ENCODE measurements around the gene ARID3B. TPM values are rescaled to one million over a fixed set of nuclear protein-coding genes. Genes with fewer than 3 reads are reported as not detected.

The ARID3B gene
- total RNA-seq, 1 experiment from 2014 or later = 101 TPM

GRCh38 chr15:74622758-74623157 lies 81.7 kb downstream of the ARID3B start:
- no peaks in the 10 kb centered on the region for H3K9me3 ChIP-seq (ENCODE audit: control insufficient read depth, low read depth, low read length)
- H3K23ac ChIP-seq (ENCODE audit: insufficient read length, low read depth, low read length) = no peak overlapping the region
- Mint-ChIP-seq H3K9me3 (no peaks in the 10 kb centered on the region), H3K36me3 (ENCODE audit: insufficient read depth in 1 of 3, low read depth in 3 of 3) (peaks cover 53 to 85% (median 83%) of the 10 kb centered on the region in 3 experiments; a peak in 6 of 7 replicates), H3K4me1 (peaks cover 9 to 15% of the 10 kb centered on the region in 2 experiments), H3K27ac (no peak overlapping the region), H3K27me3 (ENCODE audit: low read depth) (no peaks in the 10 kb centered on the region; the same call in 1 of the 2 replicates), H3K4me3 (no peak overlapping the region)
- TF ChIP-seq CTCF (conservative IDR thresholded peaks at IDR 0.05) = no peak
- no peaks in the 10 kb centered on the region for H4K20me1 ChIP-seq (ENCODE audit: control insufficient read depth, insufficient read depth, insufficient read length)
- no peak overlapping the region for H3K4ac ChIP-seq (ENCODE audit: low read depth, low read length)
- H2BK15ac ChIP-seq (ENCODE audit: low read depth, low read length) = no peak overlapping the region
- no peak overlapping the region for H3K9ac ChIP-seq (ENCODE audit: extremely low read depth, insufficient read length, low read length)
- no peak overlapping the region for H3K18ac ChIP-seq (ENCODE audit: insufficient read length, low read depth, low read length)
- no peak overlapping the region for H2BK120ac ChIP-seq (ENCODE audit: low read depth, low read length, poor library complexity, severe bottlenecking)
- H3K23me2 ChIP-seq (ENCODE audit: insufficient read length, low read depth, low read length, poor library complexity, severe bottlenecking) = no peaks in the 10 kb centered on the region
- no peak overlapping the region for H3K27ac ChIP-seq (ENCODE audit: insufficient read length, low read depth, low read length)
- H2BK12ac ChIP-seq (ENCODE audit: insufficient read length, low read depth, low read length) = no peak overlapping the region
- peaks cover 5% of the 10 kb centered on the region for H3K79me1 ChIP-seq (ENCODE audit: insufficient read depth, low read depth, low read length, poor library complexity, severe bottlenecking)
- no peak overlapping the region for H3K14ac ChIP-seq (ENCODE audit: insufficient read depth, low read length)
- no peak overlapping the region for H4K91ac ChIP-seq (ENCODE audit: insufficient read length, low read depth, low read length)
- no peak overlapping the region for H4K5ac ChIP-seq (ENCODE audit: insufficient read length, low read depth, low read length)
- no peak overlapping the region for H2BK20ac ChIP-seq (ENCODE audit: low read depth, low read length, poor library complexity, severe bottlenecking)
- no peak for DNase-seq
- no peak overlapping the region for H2AK5ac ChIP-seq (ENCODE audit: insufficient read length, low read length)
- no peak overlapping the region for H3T11ph ChIP-seq (ENCODE audit: low read length)
- H4K8ac ChIP-seq (replicated peaks; ENCODE audit: insufficient read length, low read depth, low read length) = no peak overlapping the region
- H3K27me3 ChIP-seq (ENCODE audit: insufficient read depth, low read length) = no peaks in the 10 kb centered on the region
- no peak overlapping the region for H2AFZ ChIP-seq (ENCODE audit: low read length)
- no CpG with 5 or more reads among the region's 3 CpGs for WGBS (ENCODE audit: extremely low coverage, insufficient read length, low lambda C conversion rate)
- H3K56ac ChIP-seq (ENCODE audit: insufficient read length, low read depth, low read length) = no peak overlapping the region
- peaks cover 6% of the 10 kb centered on the region; the same call in 1 of the 2 replicates for H3K79me2 ChIP-seq (ENCODE audit: insufficient read depth, low read length)
- H3K4me2 ChIP-seq (ENCODE audit: insufficient read depth, insufficient read length, low read length) = no peak overlapping the region
- no peak overlapping the region for H2BK5ac ChIP-seq (ENCODE audit: insufficient read length, low read length)
- no peaks in the 10 kb centered on the region for H3K4me1 ChIP-seq (ENCODE audit: insufficient read depth, low read length)
